Colonic mucosa (tissue), 4 donors: ENCODE results near the gene DOCK2. TPM values are rescaled to one million over a fixed set of nuclear protein-coding genes. Genes with fewer than 3 reads are reported as not detected.
"Not testable (repeated sequence)": the region's sequence is repeated elsewhere in the genome, so short reads cannot be mapped to it uniquely, and the experiment has no call there.

Experiments used
- DNase-seq: peaks from one replicate; pipeline ENCODE4 v3.0.0-alpha.2; 2020
- H3K27ac ChIP-seq: fragments of 200-600 bp; one replicate; pipeline ENCODE4 v1.8.0; 2021
- H3K27me3 ChIP-seq: fragments of 200-600 bp; one replicate; pipeline ENCODE4 v1.8.0; 2021
- H3K36me3 ChIP-seq: fragments of 200-600 bp; one replicate; pipeline ENCODE4 v1.8.0; 2021
- H3K4me1 ChIP-seq: fragments of 200-600 bp; one replicate; pipeline ENCODE4 v1.8.0; 2021; ENCODE audit warnings: mild to moderate bottlenecking
- H3K4me3 ChIP-seq: fragments of 200-600 bp; one replicate; pipeline ENCODE4 v1.8.0; 2021
- H3K9ac ChIP-seq, 2 donors: one replicate each; pipeline ENCODE4 v1.7.0; 2013; ENCODE audit warnings: control low read depth in 2 of 2, low read depth in 2 of 2, low read length in 2 of 2
- H3K9me3 ChIP-seq: fragments of 200-600 bp; one replicate; pipeline ENCODE4 v1.8.0; 2021
- intact Hi-C: fragments of 100-400 bp; cut with DNase I; formaldehyde crosslinking; loops from one replicate; pipeline ENCODE4 v1.14.1; 2022
- total RNA-seq, 2 donors: library from RNA; stranded (reverse); fragmentation: NEBNext Ultra II Directional in 1 of 2; extraction: Animal tissue kit (Norgen Biotek cat#: 25700) in 1 of 2; gene quantifications; one replicate each; pipeline ENCODE4 v1.2.1, GENCODE V29; 2021
- TF ChIP-seq, protein P1 (sequence below): fragments of 200-600 bp; IDR thresholded peaks from one replicate; pipeline ENCODE4 v1.8.0; 2022; ENCODE audit warnings: antibody characterized with exemption, mild to moderate bottlenecking
- donor health status: healthy.
- donor health status: DM: no; HTN: no; CAD: no.
- donor health status: DM: no; HTN: no; CAD: no.

DOCK2 gene
- total RNA-seq, 2 donors from 2014 or later, result 4.8 to 6.0 TPM

- intact Hi-C loops, result no loop called here
- TF ChIP-seq, protein P1, sequence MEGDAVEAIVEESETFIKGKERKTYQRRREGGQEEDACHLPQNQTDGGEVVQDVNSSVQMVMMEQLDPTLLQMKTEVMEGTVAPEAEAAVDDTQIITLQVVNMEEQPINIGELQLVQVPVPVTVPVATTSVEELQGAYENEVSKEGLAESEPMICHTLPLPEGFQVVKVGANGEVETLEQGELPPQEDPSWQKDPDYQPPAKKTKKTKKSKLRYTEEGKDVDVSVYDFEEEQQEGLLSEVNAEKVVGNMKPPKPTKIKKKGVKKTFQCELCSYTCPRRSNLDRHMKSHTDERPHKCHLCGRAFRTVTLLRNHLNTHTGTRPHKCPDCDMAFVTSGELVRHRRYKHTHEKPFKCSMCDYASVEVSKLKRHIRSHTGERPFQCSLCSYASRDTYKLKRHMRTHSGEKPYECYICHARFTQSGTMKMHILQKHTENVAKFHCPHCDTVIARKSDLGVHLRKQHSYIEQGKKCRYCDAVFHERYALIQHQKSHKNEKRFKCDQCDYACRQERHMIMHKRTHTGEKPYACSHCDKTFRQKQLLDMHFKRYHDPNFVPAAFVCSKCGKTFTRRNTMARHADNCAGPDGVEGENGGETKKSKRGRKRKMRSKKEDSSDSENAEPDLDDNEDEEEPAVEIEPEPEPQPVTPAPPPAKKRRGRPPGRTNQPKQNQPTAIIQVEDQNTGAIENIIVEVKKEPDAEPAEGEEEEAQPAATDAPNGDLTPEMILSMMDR, result no peak
Observed at GRCh38 chr5:169615561-169615960, 21.5 kb upstream of the DOCK2 start.

GRCh38 chr5:169624307-169624706 is 12.8 kb upstream of the DOCK2 start:
- H3K27me3 ChIP-seq, intact Hi-C loops, H3K9ac ChIP-seq, DNase-seq, H3K36me3 ChIP-seq, H3K27ac ChIP-seq, H3K9me3 ChIP-seq, H3K4me1 ChIP-seq, H3K4me3 ChIP-seq: not testable (repeated sequence)

More at GRCh38 chr5:169615561-169615960, 21.5 kb upstream of the DOCK2 start:
- no peak overlapping the region for H3K27ac ChIP-seq
- no peak overlapping the region for H3K9ac ChIP-seq
- H3K36me3 ChIP-seq, result no peaks in the 10 kb centered on the region
- DNase-seq, result no peak
- no peaks in the 10 kb centered on the region for H3K9me3 ChIP-seq
- H3K4me3 ChIP-seq, result no peak overlapping the region
- H3K4me1 ChIP-seq, result no peaks in the 10 kb centered on the region
- H3K27me3 ChIP-seq, result no peaks in the 10 kb centered on the region

GRCh38 chr5:169626779-169627178 is 10.3 kb upstream of the DOCK2 start:
- DNase-seq, result no peak
- Histone ChIP-seq H3K4me3 (no peak overlapping the region), H3K36me3 (no peaks in the 10 kb centered on the region), H3K9ac (no peak overlapping the region), H3K27ac (no peak overlapping the region), H3K27me3 (no peaks in the 10 kb centered on the region), H3K9me3 (no peaks in the 10 kb centered on the region), H3K4me1 (no peaks in the 10 kb centered on the region)
- TF ChIP-seq, protein P1, result no peak
- intact Hi-C loops, result no loop called here

DNA sequence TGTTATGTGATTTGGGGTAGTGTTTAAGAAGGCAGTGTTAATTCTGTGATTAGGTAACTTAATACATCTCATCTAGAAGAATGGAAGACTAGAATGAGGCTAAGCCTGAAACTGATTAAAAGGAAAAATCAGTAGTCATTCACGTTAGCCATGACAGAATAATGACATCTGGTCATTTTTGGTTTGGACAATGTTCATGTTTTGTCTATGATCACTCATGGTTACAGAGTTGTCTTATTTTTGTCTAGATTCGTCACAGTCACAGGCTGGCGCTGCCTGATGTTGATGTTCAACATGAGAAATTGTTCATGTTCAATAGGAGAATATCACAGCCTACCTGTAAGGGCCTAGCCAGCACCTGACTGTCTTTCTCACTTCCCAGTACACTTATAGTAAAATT is 9.5 kb upstream of the DOCK2 start:
- Histone ChIP-seq H3K27me3 (no peaks in the 10 kb centered on the region), H3K4me3 (no peak overlapping the region), H3K36me3 (no peaks in the 10 kb centered on the region), H3K4me1 (no peaks in the 10 kb centered on the region), H3K9me3 (no peaks in the 10 kb centered on the region), H3K9ac (no peak overlapping the region), H3K27ac (no peak overlapping the region)
- no peak for DNase-seq
- intact Hi-C loops, result no loop called here
- TF ChIP-seq, protein P1, result no peak

GRCh38 chr5:169628892-169629291 is 8.2 kb upstream of the DOCK2 start:
- no peaks in the 10 kb centered on the region for H3K36me3 ChIP-seq
- TF ChIP-seq, protein P1, result no peak
- no peaks in the 10 kb centered on the region for H3K9me3 ChIP-seq
- no peaks in the 10 kb centered on the region for H3K27me3 ChIP-seq
- no peak for DNase-seq
- no peak overlapping the region for H3K27ac ChIP-seq
- no peak overlapping the region for H3K4me3 ChIP-seq
- H3K4me1 ChIP-seq, result no peaks in the 10 kb centered on the region
- H3K9ac ChIP-seq, result no peak overlapping the region
- intact Hi-C loops, result no loop called here

DNA sequence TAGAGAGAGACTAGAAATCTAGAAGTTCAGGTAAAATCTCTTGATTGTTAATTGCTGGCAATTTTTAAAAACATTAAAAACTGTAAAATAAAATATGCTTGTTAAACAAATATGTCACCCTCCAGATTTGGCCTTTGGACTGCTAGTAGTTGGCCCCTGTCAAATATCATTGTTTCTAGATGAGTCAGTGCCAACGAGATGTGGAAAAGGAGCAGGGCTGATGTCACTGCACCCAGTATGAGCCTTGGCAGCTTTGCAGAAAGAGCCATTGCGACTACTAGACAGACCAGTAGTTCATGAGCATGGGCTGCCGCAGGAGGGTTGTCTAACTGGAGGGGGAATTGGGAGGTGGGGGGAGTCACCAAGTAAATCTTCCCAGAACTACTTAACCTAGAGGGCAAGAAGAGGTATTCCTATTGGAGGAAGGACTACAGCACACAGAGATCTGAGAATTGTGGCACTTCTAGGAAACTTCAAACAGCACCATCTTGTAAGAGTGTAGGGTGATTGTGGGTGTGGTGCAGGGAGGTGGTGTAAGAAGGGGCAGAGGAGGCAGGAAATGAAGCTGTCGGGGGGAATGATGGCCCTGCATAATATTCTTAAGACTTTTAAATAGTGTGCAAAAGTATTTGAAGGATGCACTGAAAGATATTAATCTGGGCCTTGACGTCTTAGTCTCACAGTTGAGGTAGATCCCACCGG is 7.1 kb upstream of the DOCK2 start:
- Histone ChIP-seq H3K9ac (no peak overlapping the region), H3K4me3 (no peak overlapping the region), H3K4me1 (no peaks in the 10 kb centered on the region), H3K27ac (no peak overlapping the region), H3K36me3 (no peaks in the 10 kb centered on the region), H3K27me3 (no peaks in the 10 kb centered on the region), H3K9me3 (no peaks in the 10 kb centered on the region)
- TF ChIP-seq, protein P1, result no peak
- intact Hi-C loops, result no loop called here
- DNase-seq, result no peak
